NCI-H748 treated with DMSO at 0.1 percent for 48 hours (cell line): ENCODE data around the gene BTNL3.
"Not testable (repeated sequence)": the region's sequence is repeated elsewhere in the genome, so short reads cannot be mapped to it uniquely, and the experiment has no call there.

Experiments used
- DNase-seq: peaks from one replicate; lab custom pipeline; 2025; lab: John Stamatoyannopoulos, UW

The BTNL3 gene

GRCh38 chr5:181024245-181025064 is 35.8 kb downstream of the BTNL3 start:
- no peak for DNase-seq

GRCh38 chr5:181027452-181028031 is 38.9 kb downstream of the BTNL3 start:
- DNase-seq = no peak

- peak; percentile 53 for DNase-seq
These were observed 39.6 kb downstream of the BTNL3 start for GRCh38 chr5:181028032-181028819.

GRCh38 chr5:181031716-181032115 is 43.1 kb downstream of the BTNL3 start:
- DNase-seq = no peak

GRCh38 chr5:181035991-181036815 is 47.6 kb downstream of the BTNL3 start:
- DNase-seq = no peak

- DNase-seq = no peak
These were observed 48.2 kb downstream of the BTNL3 start for GRCh38 chr5:181036816-181037364.

GRCh38 chr5:181037365-181037861 is 48.8 kb downstream of the BTNL3 start:
- no peak for DNase-seq

- DNase-seq = no peak
These were observed 50.8 kb downstream of the BTNL3 start for GRCh38 chr5:181039471-181039870.

- DNase-seq = no peak
These were observed 51.4 kb downstream of the BTNL3 start, which contains the start of gene BTNL9 for GRCh38 chr5:181039931-181040630. Gene BTNL9 (plus strand): TSS chr5:181040266. CDS start chr5:181045490, 5,224 bp downstream.

- no peak for DNase-seq
These were observed 51.9 kb downstream of the BTNL3 start for GRCh38 chr5:181040631-181040945.

- no peak for DNase-seq
These were observed 52.4 kb downstream of the BTNL3 start for GRCh38 chr5:181041043-181041442.

GRCh38 chr5:181042036-181042713 is 53.5 kb downstream of the BTNL3 start:
- DNase-seq = no peak

GRCh38 chr5:181042722-181043121 is 54.1 kb downstream of the BTNL3 start:
- no peak for DNase-seq

GRCh38 chr5:181043285-181044092 is 54.8 kb downstream of the BTNL3 start:
- DNase-seq = no peak

GRCh38 chr5:181044093-181044599 is 55.5 kb downstream of the BTNL3 start:
- DNase-seq = no peak

- DNase-seq = no peak
These were observed 56.1 kb downstream of the BTNL3 start for GRCh38 chr5:181044662-181045305.

- DNase-seq = no peak
These were observed 56.7 kb downstream of the BTNL3 start for GRCh38 chr5:181045316-181045715.

- not testable (repeated sequence) for DNase-seq
These were observed 57.2 kb downstream of the BTNL3 start for GRCh38 chr5:181045857-181046256.

GRCh38 chr5:181047288-181047687 is 58.6 kb downstream of the BTNL3 start:
- DNase-seq = no peak
